AG09309 (cell line): ENCODE measurements around the gene LRRC58.

Experiments
- DNase-seq: peaks from one replicate; pipeline ENCODE4 v3.0.0-alpha.2; 2010; ENCODE audit warnings: low read depth
- H3K4me3 ChIP-seq: 2 replicates; pipeline ENCODE4 v1.5.1; 2011; ENCODE audit warnings: mild to moderate bottlenecking, low read depth, low read length, moderate library complexity; ENCODE audit not compliant: control insufficient read depth
- TF ChIP-seq, protein P1 (sequence below): IDR thresholded peaks from 2 replicates; pipeline ENCODE4 v1.5.1; 2011; ENCODE audit warnings: mild to moderate bottlenecking, low read depth, low read length, inconsistent platforms; ENCODE audit not compliant: insufficient read depth, control insufficient read depth; ENCODE audit errors: missing control alignments

LRRC58 gene

DNA sequence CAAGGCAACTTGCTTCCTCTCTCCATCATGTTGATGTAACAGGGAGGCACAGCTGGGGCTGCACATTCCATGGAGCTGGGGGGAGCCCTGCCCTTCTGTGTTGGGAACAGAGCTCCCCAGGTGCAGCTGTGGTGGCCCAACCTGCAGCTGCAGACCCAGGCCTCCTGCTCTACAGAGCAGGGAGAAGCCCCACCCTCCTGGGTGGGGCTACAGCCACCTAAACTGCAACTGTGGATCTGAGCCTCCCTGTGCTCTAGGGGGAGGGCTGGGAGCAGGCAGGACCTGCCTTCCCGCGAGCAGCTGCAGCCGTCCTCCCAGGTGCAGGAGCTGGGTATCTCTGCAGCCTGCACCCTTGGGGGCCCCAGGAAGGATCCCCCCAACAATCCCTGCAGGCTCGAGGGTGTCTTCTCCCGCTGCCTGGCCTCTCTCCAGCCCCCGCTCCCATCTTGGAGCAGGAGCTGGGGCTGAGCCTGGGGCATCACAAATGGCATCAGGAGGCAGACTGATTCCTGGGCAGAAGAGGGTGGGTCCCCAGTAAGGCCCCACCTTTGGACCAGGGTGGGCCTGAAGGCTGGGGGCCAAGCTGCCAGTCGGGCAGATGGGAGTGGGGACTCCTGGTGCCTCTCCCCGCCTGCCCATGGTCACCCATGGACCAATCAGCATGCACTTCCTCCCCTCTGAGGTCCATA is 7.4 kb downstream of the LRRC58 start:
- no peak overlapping the region for H3K4me3 ChIP-seq
- DNase-seq = no peak
- TF ChIP-seq, protein P1, sequence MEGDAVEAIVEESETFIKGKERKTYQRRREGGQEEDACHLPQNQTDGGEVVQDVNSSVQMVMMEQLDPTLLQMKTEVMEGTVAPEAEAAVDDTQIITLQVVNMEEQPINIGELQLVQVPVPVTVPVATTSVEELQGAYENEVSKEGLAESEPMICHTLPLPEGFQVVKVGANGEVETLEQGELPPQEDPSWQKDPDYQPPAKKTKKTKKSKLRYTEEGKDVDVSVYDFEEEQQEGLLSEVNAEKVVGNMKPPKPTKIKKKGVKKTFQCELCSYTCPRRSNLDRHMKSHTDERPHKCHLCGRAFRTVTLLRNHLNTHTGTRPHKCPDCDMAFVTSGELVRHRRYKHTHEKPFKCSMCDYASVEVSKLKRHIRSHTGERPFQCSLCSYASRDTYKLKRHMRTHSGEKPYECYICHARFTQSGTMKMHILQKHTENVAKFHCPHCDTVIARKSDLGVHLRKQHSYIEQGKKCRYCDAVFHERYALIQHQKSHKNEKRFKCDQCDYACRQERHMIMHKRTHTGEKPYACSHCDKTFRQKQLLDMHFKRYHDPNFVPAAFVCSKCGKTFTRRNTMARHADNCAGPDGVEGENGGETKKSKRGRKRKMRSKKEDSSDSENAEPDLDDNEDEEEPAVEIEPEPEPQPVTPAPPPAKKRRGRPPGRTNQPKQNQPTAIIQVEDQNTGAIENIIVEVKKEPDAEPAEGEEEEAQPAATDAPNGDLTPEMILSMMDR = no peak

- TF ChIP-seq, protein P1 = no peak
- no peak overlapping the region for H3K4me3 ChIP-seq
- no peak for DNase-seq
These were observed 9.8 kb downstream of the LRRC58 start for GRCh38 chr3:120339362-120339761.

DNA sequence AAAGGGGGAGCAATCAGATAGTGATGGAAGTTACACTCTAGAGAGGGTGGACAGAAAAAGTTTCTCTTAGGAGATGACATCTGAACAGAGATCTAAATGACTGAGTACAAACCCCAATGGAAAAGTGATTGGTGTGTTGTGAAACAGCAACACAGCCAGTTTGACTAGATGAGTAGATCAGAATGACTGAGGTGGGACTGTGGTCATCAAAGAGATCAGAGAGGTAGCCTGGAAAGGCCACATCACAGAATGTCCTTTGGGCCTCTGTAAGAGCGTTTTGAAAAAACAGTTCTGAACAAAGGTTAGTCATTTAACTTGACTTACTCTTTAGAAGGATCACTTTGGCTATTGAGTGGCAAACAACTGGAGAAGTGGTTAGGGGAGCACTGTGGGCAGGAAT is 10.6 kb downstream of the LRRC58 start:
- TF ChIP-seq, protein P1 = no peak
- H3K4me3 ChIP-seq = no peak overlapping the region
- DNase-seq = no peak

GRCh38 chr3:120332646-120333045 is 16.5 kb downstream of the LRRC58 start:
- no peak for DNase-seq
- H3K4me3 ChIP-seq = no peak overlapping the region
- TF ChIP-seq, protein P1 = no peak

- TF ChIP-seq, protein P1 = no peak
- no peak for DNase-seq
- no peak overlapping the region for H3K4me3 ChIP-seq
These were observed 18.1 kb downstream of the LRRC58 start for GRCh38 chr3:120331076-120331475.

GRCh38 chr3:120326784-120327183 is 22.4 kb downstream of the LRRC58 start:
- no peak for DNase-seq
- TF ChIP-seq, protein P1 = no peak
- H3K4me3 ChIP-seq = no peak overlapping the region
